Amygdala (tissue), 56 donors: ENCODE measurements around the gene GRK3.
"Not testable (repeated sequence)": the region's sequence is repeated elsewhere in the genome, so short reads cannot be mapped to it uniquely, and the experiment has no call there.

Experiments
- DNase-seq, 56 donors: peaks; one replicate each; lab custom pipeline; 2025; lab: John Stamatoyannopoulos, UW

GRK3 gene

GRCh38 chr22:25694196-25694907 is 129.9 kb downstream of the GRK3 start:
- DNase-seq: no peak

- DNase-seq: no peak
Measured at GRCh38 chr22:25695146-25695545, 130.7 kb downstream of the GRK3 start.

GRCh38 chr22:25696763-25697162 is 132.3 kb downstream of the GRK3 start:
- no peak for DNase-seq

- DNase-seq: no peak
Measured at GRCh38 chr22:25697181-25697664, 132.7 kb downstream of the GRK3 start.

- DNase-seq: no peak
Measured at GRCh38 chr22:25697978-25698377, 133.5 kb downstream of the GRK3 start.

GRCh38 chr22:25698461-25698860 is 134.0 kb downstream of the GRK3 start:
- no peak for DNase-seq

- no peak for DNase-seq
Measured at GRCh38 chr22:25698978-25699377, 134.5 kb downstream of the GRK3 start.

GRCh38 chr22:25701056-25701780 is 136.7 kb downstream of the GRK3 start:
- DNase-seq: peak in 32 of 56 donors; percentile 5 to 67 (median 28)

GRCh38 chr22:25702040-25702439 is 137.6 kb downstream of the GRK3 start:
- no peak for DNase-seq

GRCh38 chr22:25702571-25703167 is 138.2 kb downstream of the GRK3 start:
- DNase-seq: no peak

GRCh38 chr22:25704701-25705100 is 140.2 kb downstream of the GRK3 start:
- no peak for DNase-seq

- no peak for DNase-seq
Measured at GRCh38 chr22:25706197-25706596, 141.7 kb downstream of the GRK3 start.

GRCh38 chr22:25708430-25708829 is 144.0 kb downstream of the GRK3 start:
- not testable (repeated sequence) for DNase-seq

GRCh38 chr22:25709758-25710157 is 145.3 kb downstream of the GRK3 start:
- DNase-seq: no peak

GRCh38 chr22:25710501-25710900 is 146.0 kb downstream of the GRK3 start:
- no peak for DNase-seq

GRCh38 chr22:25711491-25711890 is 147.0 kb downstream of the GRK3 start:
- no peak for DNase-seq

GRCh38 chr22:25712661-25713400 is 148.4 kb downstream of the GRK3 start:
- DNase-seq: no peak

- DNase-seq: no peak
Measured at GRCh38 chr22:25714070-25714469, 149.6 kb downstream of the GRK3 start.

- no peak for DNase-seq
Measured at GRCh38 chr22:25714739-25715138, 150.3 kb downstream of the GRK3 start.

- DNase-seq: no peak
Measured at GRCh38 chr22:25716637-25717036, 152.2 kb downstream of the GRK3 start.
